ENCODE data around the gene NTRK2.

Gene NTRK2

GRCh38 chr9:84621811-84622210 lies 47.7 kb upstream of the NTRK2 start:
- H3K27ac ChIP-seq (ENCODE audit: extremely low read depth, low read depth, low read length): no peak overlapping the region
- no peak overlapping the region for H3K4me3 ChIP-seq (ENCODE audit: low read depth, low read length)
- TF ChIP-seq ZNF398 (tag by site-specific recombination; IDR thresholded peaks at IDR 0.05) (no peak), ZFP69B (tag by site-specific recombination; IDR thresholded peaks at IDR 0.05) (no peak), MZF1 (tag by site-specific recombination; IDR thresholded peaks at IDR 0.05; ENCODE audit: borderline replicate concordance) (no peak), ZNF335 (tag by site-specific recombination; conservative IDR thresholded peaks at IDR 0.05) (no peak), ZNF114 (tag by site-specific recombination; IDR thresholded peaks at IDR 0.05) (no peak)
- H3K4me1 ChIP-seq (ENCODE audit: control insufficient read depth, insufficient read depth, low read length): no peaks in the 10 kb centered on the region
- no peaks in the 10 kb centered on the region for H3K36me3 ChIP-seq (ENCODE audit: control insufficient read depth in 2 of 2, insufficient read depth in 1 of 2, low read length in 2 of 2)
- ChIA-PET CTCF (no interaction called here), POLR2A (no interaction called here)
- H3K9me3 ChIP-seq (ENCODE audit: control insufficient read depth, insufficient read depth, low read depth, low read length): no peaks in the 10 kb centered on the region

- Histone ChIP-seq H3K9me3 (ENCODE audit: control insufficient read depth, insufficient read depth, low read depth, low read length) (no peaks in the 10 kb centered on the region), H3K27ac (ENCODE audit: extremely low read depth, low read depth, low read length) (no peak overlapping the region), H3K4me1 (ENCODE audit: control insufficient read depth, insufficient read depth, low read length) (no peaks in the 10 kb centered on the region), H3K4me3 (ENCODE audit: low read depth, low read length) (no peak overlapping the region), H3K36me3 (ENCODE audit: control insufficient read depth in 2 of 2, insufficient read depth in 1 of 2, low read length in 2 of 2) (no peaks in the 10 kb centered on the region)
- ChIA-PET POLR2A (no interaction called here), CTCF (interaction anchor here (0.5 to 0.6 kb wide), 2 partner anchors 987 to 1075 kb away, joined by 3 to 4 read pairs; no protein-coding TSS in a partner anchor)
- TF ChIP-seq ZNF791 (tag by site-specific recombination; IDR thresholded peaks at IDR 0.05): no peak
Measured at GRCh38 chr9:84622981-84623380, 46.5 kb upstream of the NTRK2 start.

- Histone ChIP-seq H3K36me3 (ENCODE audit: control insufficient read depth in 2 of 2, insufficient read depth in 1 of 2, low read length in 2 of 2) (no peaks in the 10 kb centered on the region), H3K9me3 (ENCODE audit: control insufficient read depth, insufficient read depth, low read depth, low read length) (no peaks in the 10 kb centered on the region), H3K4me3 (ENCODE audit: low read depth, low read length) (no peak overlapping the region), H3K27ac (ENCODE audit: extremely low read depth, low read depth, low read length) (no peak overlapping the region), H3K4me1 (ENCODE audit: control insufficient read depth, insufficient read depth, low read length) (no peaks in the 10 kb centered on the region)
- ChIA-PET POLR2A (no interaction called here), CTCF (interaction anchor here (0.6 to 1.0 kb wide), 2 partner anchors 31 to 231 kb away, joined by 3 to 4 read pairs; no protein-coding TSS in a partner anchor)
- TF ChIP-seq ZNF529 (tag by site-specific recombination; IDR thresholded peaks at IDR 0.05; ENCODE audit: insufficient replicate concordance) (no peak), REPIN1 (tag by site-specific recombination; IDR thresholded peaks at IDR 0.05; ENCODE audit: low read depth) (no peak), GLI2 (tag by site-specific recombination; IDR thresholded peaks at IDR 0.05; ENCODE audit: borderline replicate concordance, low read depth) (no peak), ZNF521 (tag by site-specific recombination; IDR thresholded peaks at IDR 0.05) (no peak), ZNF560 (tag by site-specific recombination; IDR thresholded peaks at IDR 0.05; ENCODE audit: borderline replicate concordance) (no peak), ZNF664 (tag by site-specific recombination; IDR thresholded peaks at IDR 0.05) (no peak), ZNF792 (tag by site-specific recombination; IDR thresholded peaks at IDR 0.05) (no peak), ZSCAN18 (tag by site-specific recombination; IDR thresholded peaks at IDR 0.05) (no peak)
Measured at GRCh38 chr9:84636436-84636835, 33.1 kb upstream of the NTRK2 start.

- no peak overlapping the region for H3K4me3 ChIP-seq (ENCODE audit: low read depth, low read length)
- no peak overlapping the region for H3K27ac ChIP-seq (ENCODE audit: extremely low read depth, low read depth, low read length)
- ChIA-PET CTCF (no interaction called here), POLR2A (no interaction called here)
- H3K9me3 ChIP-seq (ENCODE audit: control insufficient read depth, insufficient read depth, low read depth, low read length): no peaks in the 10 kb centered on the region
- H3K4me1 ChIP-seq (ENCODE audit: control insufficient read depth, insufficient read depth, low read length): no peaks in the 10 kb centered on the region
- H3K36me3 ChIP-seq (ENCODE audit: control insufficient read depth in 2 of 2, insufficient read depth in 1 of 2, low read length in 2 of 2): no peaks in the 10 kb centered on the region
- TF ChIP-seq ZNF362 (tag by site-specific recombination; IDR thresholded peaks at IDR 0.05) (no peak), ZBTB49 (tag by site-specific recombination; IDR thresholded peaks at IDR 0.05; ENCODE audit: low read depth) (no peak), ZNF133 (tag by site-specific recombination; IDR thresholded peaks at IDR 0.05) (no peak), ZNF560 (tag by site-specific recombination; IDR thresholded peaks at IDR 0.05; ENCODE audit: borderline replicate concordance) (no peak), ZNF558 (tag by site-specific recombination; IDR thresholded peaks at IDR 0.05) (no peak)
Measured at GRCh38 chr9:84642553-84643141, 26.9 kb upstream of the NTRK2 start.

Measured in HEK293 (cell line).